ENCODE measurements around the gene ATP6V1B1. TPM values are rescaled to one million over a fixed set of nuclear protein-coding genes. Genes with fewer than 3 reads are reported as not detected.

Gene ATP6V1B1
- total and polyA plus RNA-seq, 2 of the 13 experiments (the other 11 are each of a cell fraction or from before 2014, with no cell fraction given) = 0.58 to 1.6 TPM

GRCh38 chr2:70994699-70995425, 59.2 kb downstream of the ATP6V1B1 start, which contains the start of gene TEX261 (continued):
- TF ChIP-seq FOXK1 (CRISPR knock-in tag; IDR thresholded peaks at IDR 0.05; ENCODE audit: borderline replicate concordance, low read depth) = no peak
- no peak for TF ChIP-seq MATR3 (CRISPR knock-in tag; IDR thresholded peaks at IDR 0.05)
- TF ChIP-seq ELK4 (CRISPR knock-in tag; IDR thresholded peaks at IDR 0.05; ENCODE audit: borderline replicate concordance) = no peak
- no peak for TF ChIP-seq ZNF780A (CRISPR knock-in tag; IDR thresholded peaks at IDR 0.05)
- peak; percentile 89 for TF ChIP-seq ZFX (CRISPR knock-in tag; IDR thresholded peaks at IDR 0.05; ENCODE audit: low read depth)
- TF ChIP-seq DR1 (CRISPR knock-in tag; IDR thresholded peaks at IDR 0.05) = no peak; the same call in 1 of the 2 replicates
- peak; percentile 59; the same call in 1 of the 2 replicates for TF ChIP-seq FOXO1 (CRISPR knock-in tag; IDR thresholded peaks at IDR 0.05)
- peak; percentile 83; the same call in 1 of the 2 replicates for TF ChIP-seq IRF9 (CRISPR knock-in tag; IDR thresholded peaks at IDR 0.05; ENCODE audit: borderline replicate concordance)
- no peak for TF ChIP-seq GPBP1L1 (CRISPR knock-in tag; IDR thresholded peaks at IDR 0.05)
- peak; percentile 74; the same call in 1 of the 2 replicates for TF ChIP-seq ZFP90 (CRISPR knock-in tag; IDR thresholded peaks at IDR 0.05; ENCODE audit: borderline replicate concordance)
- TF ChIP-seq SKI (IDR thresholded peaks at IDR 0.05; ENCODE audit: partially characterized antibody) = peak; percentile 92
- peak; percentile 42 for TF ChIP-seq HCFC1 (IDR thresholded peaks at IDR 0.05; ENCODE audit: low read depth, low read length)
- TF ChIP-seq ZNF407 (CRISPR knock-in tag; IDR thresholded peaks at IDR 0.05; ENCODE audit: not compliant biosample characterization) = no peak
- TF ChIP-seq ZNF337 (CRISPR knock-in tag; IDR thresholded peaks at IDR 0.05; ENCODE audit: borderline replicate concordance, low read depth) = no peak
- 0 out of 2 replicates have a peak, but pooled peaks have one; percentile 40 for TF ChIP-seq GZF1 (CRISPR knock-in tag; IDR thresholded peaks at IDR 0.05)

All from HepG2 (cell line).